A549 (cell line): ENCODE measurements around the gene ZNF638. TPM values are rescaled to one million over a fixed set of nuclear protein-coding genes. Genes with fewer than 3 reads are reported as not detected.

Source experiments
- ATAC-seq, 2 experiments: fragments of 200-7000 bp in 1 of 2; fragments of >200 bp in 1 of 2; cut with Nextera tagmentation in 1 of 2; cut with Tn5 transposase in 1 of 2; 3 replicates each; pipeline versions ENCODE4 v1.8.0 to v1.9.1; 2018 to 2020; ENCODE audit warnings: mild to moderate bottlenecking in 1 of 2, moderate library complexity in 1 of 2
- CTCF ChIA-PET: fragments of 300-600 bp; sonication (Branson Sonifier 250); formaldehyde crosslinking; extraction: SDS; loops from one replicate; lab custom pipeline; 2021; ENCODE audit warnings: antibody characterized with exemption, inconsistent platforms; lab: Yijun Ruan, JAX
- POLR2A ChIA-PET: fragments of 350-600 bp; formaldehyde crosslinking; extraction: SDS; loops from one replicate; lab custom pipeline; 2021; ENCODE audit warnings: antibody characterized with exemption, inconsistent platforms; lab: Yijun Ruan, JAX
- DNase-seq, 2 experiments: peaks; one replicate each; pipeline versions ENCODE4 v3.0.0 to v3.0.0-alpha.2; 2011 to 2016; ENCODE audit warnings: low read depth in 1 of 2, low spot score in 1 of 2
- FAIRE-seq: peaks from 2 replicates; lab custom pipeline; 2011; peaks lifted over from hg19 to GRCh38; lab: Jason Lieb, UNC
- H3K27ac ChIP-seq, 2 experiments: fragments of >200 bp; sonication (Bioruptor Twin); formaldehyde crosslinking; 3 replicates each; pipeline ENCODE4 v1.5.1; 2016 to 2017
- H3K4me1 ChIP-seq: fragments of >200 bp; sonication (Bioruptor Twin); formaldehyde crosslinking; 3 replicates; pipeline ENCODE4 v1.6.1; 2016
- H3K4me2 ChIP-seq: fragments of >200 bp; sonication (Bioruptor Twin); formaldehyde crosslinking; 3 replicates; pipeline ENCODE4 v1.6.1; 2016
- H3K4me3 ChIP-seq: fragments of >200 bp; sonication (Bioruptor Twin); formaldehyde crosslinking; 3 replicates; pipeline ENCODE4 v1.5.1; 2016
- H3K9me3 ChIP-seq: fragments of >200 bp; sonication (Bioruptor Twin); formaldehyde crosslinking; 3 replicates; pipeline ENCODE4 v1.6.1; 2016
- BHLHE40 ChIP-seq: IDR thresholded peaks from 2 replicates; pipeline ENCODE4 v1.6.1; 2012; ENCODE audit warnings: low read depth, low read length, inconsistent platforms
- CHD4 ChIP-seq: fragments of 200-600 bp; sonication (generic); IDR thresholded peaks from 2 replicates; pipeline ENCODE4 v1.6.1; 2016; ENCODE audit warnings: antibody characterized with exemption, mild to moderate bottlenecking, borderline replicate concordance
- EHF ChIP-seq: fragments of 250-450 bp; sonication (Bioruptor Pico); IDR thresholded peaks from 2 replicates; pipeline ENCODE4 v1.5.0; 2020; ENCODE audit warnings: mild to moderate bottlenecking
- EP300 ChIP-seq, 2 experiments: fragments of >200 bp; sonication (Bioruptor Twin); formaldehyde crosslinking; IDR thresholded peaks; 2 replicates in 1 of 2; 3 replicates in 1 of 2; pipeline ENCODE4 v1.6.1; 2016 to 2017
- HEYL ChIP-seq: fragments of 250-450 bp; sonication (Bioruptor Pico); IDR thresholded peaks from 2 replicates; pipeline ENCODE4 v1.8.0; 2021; ENCODE audit warnings: mild to moderate bottlenecking, moderate library complexity
- HOXB13 ChIP-seq: fragments of 250-450 bp; sonication (Bioruptor Pico); IDR thresholded peaks from 2 replicates; pipeline ENCODE4 v1.5.0; 2020; ENCODE audit warnings: low read depth, mild to moderate bottlenecking, moderate library complexity
- KDM5A ChIP-seq: fragments of 200-600 bp; sonication (generic); IDR thresholded peaks from 2 replicates; pipeline ENCODE4 v1.6.1; 2016; ENCODE audit warnings: antibody characterized with exemption, mild to moderate bottlenecking
- MAFK ChIP-seq: fragments of 450-650 bp; IDR thresholded peaks from 2 replicates; pipeline ENCODE4 v1.6.1; 2014; ENCODE audit not compliant: partially characterized antibody
- MYC ChIP-seq: IDR thresholded peaks from 2 replicates; pipeline ENCODE4 v1.6.1; 2012; ENCODE audit warnings: mild to moderate bottlenecking, inconsistent platforms, low read length, improper control_type of control experiment, borderline replicate concordance
- NPAS2 ChIP-seq: fragments of 250-450 bp; sonication (Bioruptor Pico); IDR thresholded peaks from 2 replicates; pipeline ENCODE4 v1.8.0; 2022; ENCODE audit warnings: mild to moderate bottlenecking, moderate library complexity, borderline replicate concordance
- POLR2AphosphoS2 ChIP-seq: conservative IDR thresholded peaks from 2 replicates; pipeline ENCODE4 v1.6.1; 2012; ENCODE audit warnings: low read length, improper control_type of control experiment, inconsistent platforms
- RARB ChIP-seq: fragments of 250-450 bp; sonication (Bioruptor Pico); IDR thresholded peaks from 2 replicates; pipeline ENCODE4 v1.8.0; 2021; ENCODE audit warnings: mild to moderate bottlenecking, moderate library complexity
- TFCP2L1 ChIP-seq: fragments of 250-450 bp; sonication (Bioruptor Pico); IDR thresholded peaks from 2 replicates; pipeline ENCODE4 v1.5.0; 2021; ENCODE audit warnings: mild to moderate bottlenecking
- TP53 ChIP-seq: fragments of 250-450 bp; sonication (Bioruptor Pico); IDR thresholded peaks from 2 replicates; pipeline ENCODE4 v1.5.0; 2021; ENCODE audit warnings: mild to moderate bottlenecking, moderate library complexity
- ZFP36 ChIP-seq: fragments of 450-650 bp; IDR thresholded peaks from 2 replicates; pipeline ENCODE4 v1.6.1; 2014; ENCODE audit warnings: borderline replicate concordance; ENCODE audit not compliant: partially characterized antibody
- ZSCAN20 ChIP-seq: fragments of 250-450 bp; sonication (Bioruptor Pico); IDR thresholded peaks from 2 replicates; pipeline ENCODE4 v1.8.0; 2022; ENCODE audit warnings: mild to moderate bottlenecking, moderate library complexity
- WGBS: methylation state at CpG from one replicate; pipeline ENCODE4 v1.1.6; 2017; ENCODE audit errors: missing lambda C conversion rate; 5-methylcytosine and 5-hydroxymethylcytosine counted together
- polyA plus RNA-seq, 4 experiments: library from polyadenylated mRNA; depleted of rRNA in 3 of 4; stranded (reverse); fragments of >200 nt; fragmentation: RNase III in 1 of 4; extraction: RNeasy Plus Mini Kit Qiagen cat#74134 plus additional on column Dnase treatment in 1 of 4; gene quantifications; 2 replicates in 3 of 4; 3 replicates in 1 of 4; pipeline ENCODE4 v1.2.3, GENCODE V29; 2011 to 2017
- TF ChIP-seq, protein P1 (sequence below): fragments of 150-350 bp; IDR thresholded peaks from 2 replicates; pipeline ENCODE4 v1.6.1; 2014; ENCODE audit warnings: low read depth, mild to moderate bottlenecking, low read length
- TF ChIP-seq, protein P2 (sequence below): fragments of >200 bp; sonication (Bioruptor Twin); formaldehyde crosslinking; IDR thresholded peaks from 2 replicates; pipeline ENCODE4 v1.6.1; 2016
- TF ChIP-seq, protein P3 (sequence below): IDR thresholded peaks from 2 replicates; pipeline ENCODE4 v1.6.1; 2012
- TF ChIP-seq, protein P4 (sequence below): fragments of >200 bp; sonication (Bioruptor Twin); formaldehyde crosslinking; IDR thresholded peaks from 3 replicates; pipeline ENCODE4 v1.6.1; 2016
- TF ChIP-seq, protein P5 (sequence below): fragments of 200-600 bp; sonication (generic); IDR thresholded peaks from 2 replicates; pipeline ENCODE4 v1.6.1; 2016; ENCODE audit warnings: antibody characterized with exemption, mild to moderate bottlenecking, moderate library complexity
- TF ChIP-seq, protein P6 (sequence below): fragments of >200 bp; sonication (Bioruptor Twin); formaldehyde crosslinking; IDR thresholded peaks from 3 replicates; pipeline ENCODE4 v1.5.1; 2016

The ZNF638 gene
- polyA plus RNA-seq, 2 of the 4 experiments (the other 2 are of a cell fraction), result 74.2 to 160 TPM

DNA sequence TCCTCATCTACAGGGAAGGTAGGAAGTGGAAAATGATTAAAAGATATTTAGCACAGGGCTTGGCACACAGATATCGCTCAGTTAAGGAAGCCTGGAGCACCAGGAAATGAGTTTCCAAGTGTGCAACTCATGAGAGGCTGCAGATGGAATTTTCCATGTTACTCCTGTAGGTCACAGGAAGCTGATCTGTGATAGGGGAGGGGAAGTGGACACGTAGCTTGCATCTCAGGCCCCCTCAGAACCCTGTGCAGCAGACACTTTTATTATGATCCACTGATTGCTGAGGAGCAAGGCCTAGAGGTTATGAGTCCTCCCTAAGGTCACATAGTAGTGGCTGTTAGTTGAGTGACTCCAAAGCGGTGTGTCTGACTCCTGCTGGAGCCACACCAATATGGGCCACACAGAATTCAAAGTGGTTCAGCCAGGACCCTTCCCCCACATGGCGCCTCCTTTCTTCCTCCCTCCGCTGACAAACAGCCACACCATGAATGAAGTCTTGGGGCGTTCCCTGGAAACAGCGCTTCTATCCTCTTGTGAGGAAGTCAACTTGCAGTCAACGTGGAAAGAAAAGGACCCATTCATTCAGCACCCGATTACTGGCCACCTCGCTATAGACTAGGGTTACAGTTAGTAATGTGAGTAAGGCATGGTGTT lies 143.3 kb downstream of the ZNF638 start:
- no peaks in the 10 kb centered on the region for H3K4me1 ChIP-seq
- 85% methylated on average over 10 of the region's 10 CpGs for WGBS

DNA sequence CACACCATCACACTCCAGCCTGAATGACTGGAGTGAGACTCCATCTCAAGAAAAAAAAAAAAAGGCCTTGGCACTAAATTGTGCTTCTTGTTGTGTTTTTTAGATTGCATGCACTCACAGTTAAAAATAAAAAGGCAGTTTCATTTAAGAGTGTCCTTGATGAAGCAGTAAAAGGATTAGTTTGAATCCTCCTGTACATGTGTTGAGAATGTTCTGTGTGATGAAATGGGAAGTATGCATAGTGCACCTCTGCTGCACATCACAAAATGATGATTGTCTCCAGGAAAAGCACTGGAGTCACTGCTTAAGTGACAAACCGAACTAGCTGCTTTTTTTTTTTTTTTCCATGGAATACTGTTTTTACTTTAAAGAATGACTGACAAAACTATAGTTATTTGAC lies 144.9 kb downstream of the ZNF638 start:
- 12% methylated on average over 1 of the region's 1 CpG for WGBS
- Histone ChIP-seq H3K9me3 (no peaks in the 10 kb centered on the region), H3K4me2 (no peak overlapping the region)
- POLR2A ChIA-PET, result no interaction called here
- TF ChIP-seq, protein P1, sequence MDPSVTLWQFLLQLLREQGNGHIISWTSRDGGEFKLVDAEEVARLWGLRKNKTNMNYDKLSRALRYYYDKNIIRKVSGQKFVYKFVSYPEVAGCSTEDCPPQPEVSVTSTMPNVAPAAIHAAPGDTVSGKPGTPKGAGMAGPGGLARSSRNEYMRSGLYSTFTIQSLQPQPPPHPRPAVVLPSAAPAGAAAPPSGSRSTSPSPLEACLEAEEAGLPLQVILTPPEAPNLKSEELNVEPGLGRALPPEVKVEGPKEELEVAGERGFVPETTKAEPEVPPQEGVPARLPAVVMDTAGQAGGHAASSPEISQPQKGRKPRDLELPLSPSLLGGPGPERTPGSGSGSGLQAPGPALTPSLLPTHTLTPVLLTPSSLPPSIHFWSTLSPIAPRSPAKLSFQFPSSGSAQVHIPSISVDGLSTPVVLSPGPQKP, result no peak
- no peak for TF ChIP-seq TFCP2L1
- no peak for TF ChIP-seq KDM5A
- TF ChIP-seq CHD4, result no peak
- TF ChIP-seq, protein P2, sequence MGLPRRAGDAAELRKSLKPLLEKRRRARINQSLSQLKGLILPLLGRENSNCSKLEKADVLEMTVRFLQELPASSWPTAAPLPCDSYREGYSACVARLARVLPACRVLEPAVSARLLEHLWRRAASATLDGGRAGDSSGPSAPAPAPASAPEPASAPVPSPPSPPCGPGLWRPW, result no peak
- no peak for TF ChIP-seq EP300 (IDR thresholded peaks at IDR 0.05)
- TF ChIP-seq, all 56 proteins: peak for 0
- H3K4me3 ChIP-seq, result no peak overlapping the region
- no peaks in the 10 kb centered on the region for H3K4me1 ChIP-seq
- CTCF ChIA-PET, result interaction anchor here (0.8 to 5.8 kb wide), 6 partner anchors 14 to 355 kb away, joined by 3 to 40 read pairs (median 4); no protein-coding TSS in a partner anchor
- no peak for FAIRE-seq
- H3K27ac ChIP-seq, result no peak overlapping the region
- ATAC-seq, result no peak
- DNase-seq, result no peak

More for the DNA sequence above, 143.3 kb downstream of the ZNF638 start:
- TF ChIP-seq RARB, result no peak
- TF ChIP-seq, protein P3, sequence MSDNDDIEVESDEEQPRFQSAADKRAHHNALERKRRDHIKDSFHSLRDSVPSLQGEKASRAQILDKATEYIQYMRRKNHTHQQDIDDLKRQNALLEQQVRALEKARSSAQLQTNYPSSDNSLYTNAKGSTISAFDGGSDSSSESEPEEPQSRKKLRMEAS, result no peak
- TF ChIP-seq, protein P4, sequence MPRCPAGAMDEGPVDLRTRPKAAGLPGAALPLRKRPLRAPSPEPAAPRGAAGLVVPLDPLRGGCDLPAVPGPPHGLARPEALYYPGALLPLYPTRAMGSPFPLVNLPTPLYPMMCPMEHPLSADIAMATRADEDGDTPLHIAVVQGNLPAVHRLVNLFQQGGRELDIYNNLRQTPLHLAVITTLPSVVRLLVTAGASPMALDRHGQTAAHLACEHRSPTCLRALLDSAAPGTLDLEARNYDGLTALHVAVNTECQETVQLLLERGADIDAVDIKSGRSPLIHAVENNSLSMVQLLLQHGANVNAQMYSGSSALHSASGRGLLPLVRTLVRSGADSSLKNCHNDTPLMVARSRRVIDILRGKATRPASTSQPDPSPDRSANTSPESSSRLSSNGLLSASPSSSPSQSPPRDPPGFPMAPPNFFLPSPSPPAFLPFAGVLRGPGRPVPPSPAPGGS, result no peak
- no peak for TF ChIP-seq ZFP36
- no peak for TF ChIP-seq HOXB13 (CRISPR knock-in tag)
- TF ChIP-seq EHF, result no peak
- TF ChIP-seq, protein P5, sequence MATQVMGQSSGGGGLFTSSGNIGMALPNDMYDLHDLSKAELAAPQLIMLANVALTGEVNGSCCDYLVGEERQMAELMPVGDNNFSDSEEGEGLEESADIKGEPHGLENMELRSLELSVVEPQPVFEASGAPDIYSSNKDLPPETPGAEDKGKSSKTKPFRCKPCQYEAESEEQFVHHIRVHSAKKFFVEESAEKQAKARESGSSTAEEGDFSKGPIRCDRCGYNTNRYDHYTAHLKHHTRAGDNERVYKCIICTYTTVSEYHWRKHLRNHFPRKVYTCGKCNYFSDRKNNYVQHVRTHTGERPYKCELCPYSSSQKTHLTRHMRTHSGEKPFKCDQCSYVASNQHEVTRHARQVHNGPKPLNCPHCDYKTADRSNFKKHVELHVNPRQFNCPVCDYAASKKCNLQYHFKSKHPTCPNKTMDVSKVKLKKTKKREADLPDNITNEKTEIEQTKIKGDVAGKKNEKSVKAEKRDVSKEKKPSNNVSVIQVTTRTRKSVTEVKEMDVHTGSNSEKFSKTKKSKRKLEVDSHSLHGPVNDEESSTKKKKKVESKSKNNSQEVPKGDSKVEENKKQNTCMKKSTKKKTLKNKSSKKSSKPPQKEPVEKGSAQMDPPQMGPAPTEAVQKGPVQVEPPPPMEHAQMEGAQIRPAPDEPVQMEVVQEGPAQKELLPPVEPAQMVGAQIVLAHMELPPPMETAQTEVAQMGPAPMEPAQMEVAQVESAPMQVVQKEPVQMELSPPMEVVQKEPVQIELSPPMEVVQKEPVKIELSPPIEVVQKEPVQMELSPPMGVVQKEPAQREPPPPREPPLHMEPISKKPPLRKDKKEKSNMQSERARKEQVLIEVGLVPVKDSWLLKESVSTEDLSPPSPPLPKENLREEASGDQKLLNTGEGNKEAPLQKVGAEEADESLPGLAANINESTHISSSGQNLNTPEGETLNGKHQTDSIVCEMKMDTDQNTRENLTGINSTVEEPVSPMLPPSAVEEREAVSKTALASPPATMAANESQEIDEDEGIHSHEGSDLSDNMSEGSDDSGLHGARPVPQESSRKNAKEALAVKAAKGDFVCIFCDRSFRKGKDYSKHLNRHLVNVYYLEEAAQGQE, result no peak
- no peak for TF ChIP-seq BHLHE40
- TF ChIP-seq MAFK, result no peak
- TF ChIP-seq, protein P6, sequence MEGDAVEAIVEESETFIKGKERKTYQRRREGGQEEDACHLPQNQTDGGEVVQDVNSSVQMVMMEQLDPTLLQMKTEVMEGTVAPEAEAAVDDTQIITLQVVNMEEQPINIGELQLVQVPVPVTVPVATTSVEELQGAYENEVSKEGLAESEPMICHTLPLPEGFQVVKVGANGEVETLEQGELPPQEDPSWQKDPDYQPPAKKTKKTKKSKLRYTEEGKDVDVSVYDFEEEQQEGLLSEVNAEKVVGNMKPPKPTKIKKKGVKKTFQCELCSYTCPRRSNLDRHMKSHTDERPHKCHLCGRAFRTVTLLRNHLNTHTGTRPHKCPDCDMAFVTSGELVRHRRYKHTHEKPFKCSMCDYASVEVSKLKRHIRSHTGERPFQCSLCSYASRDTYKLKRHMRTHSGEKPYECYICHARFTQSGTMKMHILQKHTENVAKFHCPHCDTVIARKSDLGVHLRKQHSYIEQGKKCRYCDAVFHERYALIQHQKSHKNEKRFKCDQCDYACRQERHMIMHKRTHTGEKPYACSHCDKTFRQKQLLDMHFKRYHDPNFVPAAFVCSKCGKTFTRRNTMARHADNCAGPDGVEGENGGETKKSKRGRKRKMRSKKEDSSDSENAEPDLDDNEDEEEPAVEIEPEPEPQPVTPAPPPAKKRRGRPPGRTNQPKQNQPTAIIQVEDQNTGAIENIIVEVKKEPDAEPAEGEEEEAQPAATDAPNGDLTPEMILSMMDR, result no peak
- TF ChIP-seq MYC, result no peak
- no peak for TF ChIP-seq HEYL (CRISPR knock-in tag)
- TF ChIP-seq ZSCAN20, result no peak
- no peak for TF ChIP-seq KDM5A
- no peak for TF ChIP-seq NPAS2
- TF ChIP-seq POLR2AphosphoS2, result no peak
- no peak for TF ChIP-seq TP53 (CRISPR knock-in tag)
- CTCF ChIA-PET, result interaction anchor here (0.8 to 5.8 kb wide), 4 partner anchors 13 to 175 kb away, joined by 3 to 40 read pairs (median 4); no protein-coding TSS in a partner anchor
- no peak overlapping the region for H3K4me2 ChIP-seq
- H3K4me3 ChIP-seq, result no peak overlapping the region
- no peak overlapping the region for H3K27ac ChIP-seq
- POLR2A ChIA-PET, result no interaction called here
- no peak for ATAC-seq
- DNase-seq, result no peak
- no peaks in the 10 kb centered on the region for H3K9me3 ChIP-seq
- FAIRE-seq, result no peak
